ENCODE data around the gene JRKL.
A peak's percentile ranks its signal among the peaks of the same experiment; 100 is the strongest.

JRKL gene

GRCh38 chr11:96389720-96390487 is at the start of gene JRKL, which contains the start of gene CCDC82:
Gene JRKL (plus strand): TSS chr11:96390013. CDS start chr11:96390650, 637 bp downstream.
Gene CCDC82 (minus strand): TSS chr11:96389912. CDS start chr11:96384747, 5,165 bp downstream.
- Histone ChIP-seq H3K9me3 (ENCODE audit: control insufficient read depth, low read length) (no peaks in the 10 kb centered on the region), H3K4me3 (ENCODE audit: low read length) (peak within 1 kb of the TSS; percentile 91)
- peak; percentile 99 for DNase-seq (ENCODE audit: low read depth)

DNA sequence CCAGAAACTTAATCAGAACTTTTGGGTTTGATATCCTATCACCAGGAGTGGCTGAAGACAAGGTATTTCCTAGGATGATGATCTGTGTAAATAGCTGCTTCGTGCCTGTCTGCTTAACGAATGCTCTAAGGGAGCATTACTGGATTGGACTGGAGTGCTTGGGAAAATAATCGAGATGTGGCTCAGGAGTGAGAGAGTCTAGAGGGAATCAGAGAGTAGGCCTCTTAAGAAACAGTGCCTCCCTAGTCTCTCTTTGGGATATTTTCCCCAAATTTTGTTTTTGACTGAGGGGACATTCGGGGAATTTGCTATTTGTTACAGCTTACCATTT is 49.3 kb upstream of the JRKL start:
- H3K9ac ChIP-seq (ENCODE audit: low read length), result peak overlapping the region; percentile 98
- peak overlapping the region; percentile 99 for H3K4me3 ChIP-seq (ENCODE audit: low read length)
- peaks cover 54% of the 10 kb centered on the region for H3K4me1 ChIP-seq (ENCODE audit: control insufficient read depth, insufficient read depth, low read length)
- H3K36me3 ChIP-seq (ENCODE audit: control insufficient read depth, insufficient read depth, low read length, severe bottlenecking), result peaks cover under 1% of the 10 kb centered on the region
- peak; percentile 31 for DNase-seq (ENCODE audit: low read depth)
- no peaks in the 10 kb centered on the region for H3K27me3 ChIP-seq (replicated peaks; ENCODE audit: control insufficient read depth, insufficient read depth, low read length)
- no peaks in the 10 kb centered on the region for H3K9me3 ChIP-seq (ENCODE audit: control insufficient read depth, low read length)

More at GRCh38 chr11:96389720-96390487, at the start of gene JRKL, which contains the start of gene CCDC82:
- no peaks in the 10 kb centered on the region for H3K27me3 ChIP-seq (replicated peaks; ENCODE audit: control insufficient read depth, insufficient read depth, low read length)
- peaks cover 45% of the 10 kb centered on the region for H3K4me1 ChIP-seq (ENCODE audit: control insufficient read depth, insufficient read depth, low read length)
- H3K36me3 ChIP-seq (ENCODE audit: control insufficient read depth, insufficient read depth, low read length, severe bottlenecking), result no peaks in the 10 kb centered on the region
- peak within 1 kb of the TSS; percentile 87 for H3K9ac ChIP-seq (ENCODE audit: low read length)

DNA sequence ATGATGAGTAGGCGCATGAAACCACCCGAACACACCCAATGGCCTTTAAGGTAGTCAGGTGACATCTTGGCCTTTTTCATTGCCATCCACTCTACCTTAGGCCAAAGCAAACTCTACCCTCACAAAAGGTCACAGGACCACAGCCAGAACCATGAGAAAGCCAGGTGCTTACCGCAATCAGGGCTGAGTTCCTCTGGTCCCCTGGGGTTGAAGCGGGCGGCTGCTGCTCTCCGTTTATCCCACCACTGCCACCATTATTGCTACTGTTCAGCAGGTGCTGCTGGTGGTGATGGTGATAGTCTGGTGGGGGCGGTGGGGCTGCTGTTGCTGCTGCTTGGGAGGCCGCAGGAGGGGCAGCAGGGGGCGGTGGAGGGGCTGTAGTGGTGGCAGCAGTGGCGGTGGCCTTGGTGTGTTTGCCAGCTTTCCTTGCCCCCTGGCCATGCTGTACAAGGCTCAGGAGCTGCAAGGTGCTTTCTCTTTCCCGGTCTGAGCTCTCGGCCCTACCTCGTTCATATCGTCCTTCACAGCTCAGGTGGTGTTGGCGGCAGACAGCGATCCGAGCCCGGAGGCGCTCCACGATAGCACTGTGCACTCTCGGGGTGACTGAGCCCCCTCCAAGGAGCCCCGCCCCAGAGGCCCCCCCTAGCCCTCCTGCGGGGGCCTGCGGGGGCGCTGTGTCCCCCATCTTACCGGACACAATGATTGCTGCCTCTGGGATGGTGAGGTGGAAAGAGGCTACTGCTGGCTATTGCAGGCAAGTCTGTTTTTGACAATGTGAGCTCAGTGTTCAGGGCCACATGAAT is 48.4 kb upstream of the JRKL start:
- no peaks in the 10 kb centered on the region for H3K9me3 ChIP-seq (ENCODE audit: control insufficient read depth, low read length)
- peak; percentile 64 for DNase-seq (ENCODE audit: low read depth)
- H3K4me1 ChIP-seq (ENCODE audit: control insufficient read depth, insufficient read depth, low read length), result peaks cover 50% of the 10 kb centered on the region
- H3K4me3 ChIP-seq (ENCODE audit: low read length), result peak overlapping the region; percentile 99
- peak overlapping the region; percentile 98 for H3K9ac ChIP-seq (ENCODE audit: low read length)
- no peaks in the 10 kb centered on the region for H3K36me3 ChIP-seq (ENCODE audit: control insufficient read depth, insufficient read depth, low read length, severe bottlenecking)
- no peaks in the 10 kb centered on the region for H3K27me3 ChIP-seq (replicated peaks; ENCODE audit: control insufficient read depth, insufficient read depth, low read length)

- DNase-seq (ENCODE audit: low read depth), result peak; percentile 60
- peaks cover 49% of the 10 kb centered on the region for H3K4me1 ChIP-seq (ENCODE audit: control insufficient read depth, insufficient read depth, low read length)
- no peaks in the 10 kb centered on the region for H3K27me3 ChIP-seq (replicated peaks; ENCODE audit: control insufficient read depth, insufficient read depth, low read length)
- H3K9ac ChIP-seq (ENCODE audit: low read length), result peak overlapping the region; percentile 98
- no peaks in the 10 kb centered on the region for H3K9me3 ChIP-seq (ENCODE audit: control insufficient read depth, low read length)
- peak overlapping the region; percentile 99 for H3K4me3 ChIP-seq (ENCODE audit: low read length)
- H3K36me3 ChIP-seq (ENCODE audit: control insufficient read depth, insufficient read depth, low read length, severe bottlenecking), result no peaks in the 10 kb centered on the region
These were observed 47.5 kb upstream of the JRKL start for GRCh38 chr11:96342014-96342960.

DNA sequence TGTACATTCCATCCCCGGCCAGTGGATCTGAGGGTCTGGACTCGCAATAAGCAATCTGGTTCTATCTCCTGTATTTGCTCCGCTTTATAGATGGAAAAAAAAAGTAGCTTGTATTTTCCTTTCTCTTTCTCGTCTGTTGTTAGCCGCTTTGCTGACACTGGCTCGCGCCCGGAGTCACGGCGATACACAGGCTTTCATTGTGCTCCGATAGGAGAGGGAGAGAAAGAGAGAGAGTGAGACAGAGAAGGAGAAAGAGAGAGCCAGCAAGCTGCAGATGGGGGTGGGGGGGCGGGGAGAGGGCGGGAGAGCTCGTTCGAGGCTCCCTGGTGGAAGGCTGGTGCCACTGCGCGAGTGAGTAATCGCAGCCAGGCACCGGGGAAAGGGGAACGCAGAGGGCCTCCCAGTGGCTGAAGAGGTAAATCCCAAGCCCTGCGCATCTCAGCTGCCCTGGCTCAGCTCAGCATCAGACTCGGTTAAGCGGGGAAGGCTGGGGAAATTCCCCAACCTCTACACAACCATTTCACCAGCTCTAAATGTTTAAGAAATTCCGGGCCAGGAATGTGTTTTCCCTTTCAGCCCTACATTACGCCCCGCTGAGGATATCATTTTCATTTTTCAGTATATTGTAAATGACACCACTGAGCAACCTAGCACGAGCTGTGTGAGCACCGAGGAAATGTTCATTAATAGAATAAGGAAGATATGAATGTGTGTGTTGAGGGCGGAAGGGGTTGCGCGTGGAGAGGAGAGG is 46.7 kb upstream of the JRKL start, which contains the start of gene MAML2:
Gene MAML2 (minus strand): TSS at position 235 of the 751 bp plus-strand sequence. CDS start 1,300 bp downstream, outside the sequence.
- Histone ChIP-seq H3K36me3 (ENCODE audit: control insufficient read depth, insufficient read depth, low read length, severe bottlenecking) (no peaks in the 10 kb centered on the region), H3K9ac (ENCODE audit: low read length) (peak within 1 kb of the TSS; percentile 98), H3K9me3 (ENCODE audit: control insufficient read depth, low read length) (no peaks in the 10 kb centered on the region), H3K4me3 (ENCODE audit: low read length) (peak within 1 kb of the TSS; percentile 99), H3K27me3 (replicated peaks; ENCODE audit: control insufficient read depth, insufficient read depth, low read length) (no peaks in the 10 kb centered on the region), H3K4me1 (ENCODE audit: control insufficient read depth, insufficient read depth, low read length) (peaks cover 41% of the 10 kb centered on the region)
- DNase-seq (ENCODE audit: low read depth), result peak; percentile 98

DNA sequence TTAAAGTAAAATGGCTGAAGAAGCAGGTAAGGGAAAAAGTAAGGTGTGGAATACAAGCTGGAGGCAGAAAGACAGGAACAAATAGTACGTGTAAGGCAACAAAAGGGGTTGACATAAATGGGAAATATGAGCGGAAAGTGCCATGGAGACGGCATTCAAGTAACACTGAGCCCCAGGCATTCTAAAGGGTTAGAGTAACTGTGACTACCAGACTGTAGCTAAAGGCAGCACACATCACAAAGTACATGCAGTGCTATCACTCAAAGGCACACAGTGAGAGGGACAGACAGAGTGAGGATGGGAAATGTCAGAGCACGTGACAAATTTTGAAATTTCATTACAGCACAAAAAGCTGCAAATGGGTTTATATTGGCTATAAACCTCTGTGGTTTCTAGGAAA is 33.0 kb upstream of the JRKL start:
- Histone ChIP-seq H3K9ac (ENCODE audit: low read length) (no peak overlapping the region), H3K27me3 (replicated peaks; ENCODE audit: control insufficient read depth, insufficient read depth, low read length) (no peaks in the 10 kb centered on the region), H3K9me3 (ENCODE audit: control insufficient read depth, low read length) (no peaks in the 10 kb centered on the region), H3K36me3 (ENCODE audit: control insufficient read depth, insufficient read depth, low read length, severe bottlenecking) (peaks cover 57% of the 10 kb centered on the region), H3K4me1 (ENCODE audit: control insufficient read depth, insufficient read depth, low read length) (no peaks in the 10 kb centered on the region), H3K4me3 (ENCODE audit: low read length) (no peak overlapping the region)
- no peak for DNase-seq (ENCODE audit: low read depth)

DNA sequence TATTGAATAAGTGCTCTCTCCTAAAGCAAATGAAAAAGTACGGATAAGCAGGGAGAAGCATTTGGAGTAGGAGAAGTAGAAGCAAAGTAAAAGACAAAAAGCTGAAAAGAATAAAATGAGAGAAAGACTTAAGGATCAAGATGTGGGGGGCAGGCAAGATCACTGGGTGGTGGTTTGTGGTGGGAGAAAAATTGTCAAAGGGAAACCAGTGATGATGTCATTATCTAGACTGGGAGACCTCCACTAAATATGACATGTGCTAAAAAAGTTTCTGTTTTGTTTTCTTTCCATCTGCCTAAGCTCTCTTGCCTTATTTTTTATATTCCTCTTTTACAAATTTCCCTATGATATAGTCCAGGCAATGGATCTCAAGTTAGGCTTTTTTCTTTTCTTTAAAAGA is 32.0 kb upstream of the JRKL start:
- Histone ChIP-seq H3K4me3 (ENCODE audit: low read length) (no peak overlapping the region), H3K9ac (ENCODE audit: low read length) (no peak overlapping the region), H3K36me3 (ENCODE audit: control insufficient read depth, insufficient read depth, low read length, severe bottlenecking) (peaks cover 61% of the 10 kb centered on the region), H3K27me3 (replicated peaks; ENCODE audit: control insufficient read depth, insufficient read depth, low read length) (no peaks in the 10 kb centered on the region), H3K9me3 (ENCODE audit: control insufficient read depth, low read length) (no peaks in the 10 kb centered on the region), H3K4me1 (ENCODE audit: control insufficient read depth, insufficient read depth, low read length) (no peaks in the 10 kb centered on the region)
- no peak for DNase-seq (ENCODE audit: low read depth)

DNA sequence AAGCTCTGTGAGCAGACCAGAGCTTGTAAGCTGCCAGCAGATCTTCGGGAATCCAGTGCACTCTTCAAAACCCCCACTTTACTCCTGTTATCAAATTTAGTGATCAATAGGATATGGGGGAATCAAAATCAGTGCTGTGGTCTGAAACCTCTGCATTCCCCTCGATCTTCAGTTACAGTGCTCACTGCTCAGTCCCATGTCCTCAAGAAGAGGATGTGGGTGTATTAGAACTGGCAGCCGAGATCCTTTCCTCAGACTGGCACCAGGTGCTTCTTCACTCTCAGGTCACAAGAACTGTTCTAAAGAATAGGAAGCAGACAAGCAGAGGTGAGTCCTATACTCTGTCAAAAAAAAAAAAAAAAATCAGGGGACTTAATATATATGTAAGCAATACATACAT is 31.5 kb upstream of the JRKL start:
- Histone ChIP-seq H3K9me3 (ENCODE audit: control insufficient read depth, low read length) (no peaks in the 10 kb centered on the region), H3K9ac (ENCODE audit: low read length) (no peak overlapping the region), H3K4me1 (ENCODE audit: control insufficient read depth, insufficient read depth, low read length) (no peaks in the 10 kb centered on the region), H3K4me3 (ENCODE audit: low read length) (no peak overlapping the region), H3K27me3 (replicated peaks; ENCODE audit: control insufficient read depth, insufficient read depth, low read length) (no peaks in the 10 kb centered on the region), H3K36me3 (ENCODE audit: control insufficient read depth, insufficient read depth, low read length, severe bottlenecking) (peaks cover 64% of the 10 kb centered on the region)
- DNase-seq (ENCODE audit: low read depth), result no peak

DNA sequence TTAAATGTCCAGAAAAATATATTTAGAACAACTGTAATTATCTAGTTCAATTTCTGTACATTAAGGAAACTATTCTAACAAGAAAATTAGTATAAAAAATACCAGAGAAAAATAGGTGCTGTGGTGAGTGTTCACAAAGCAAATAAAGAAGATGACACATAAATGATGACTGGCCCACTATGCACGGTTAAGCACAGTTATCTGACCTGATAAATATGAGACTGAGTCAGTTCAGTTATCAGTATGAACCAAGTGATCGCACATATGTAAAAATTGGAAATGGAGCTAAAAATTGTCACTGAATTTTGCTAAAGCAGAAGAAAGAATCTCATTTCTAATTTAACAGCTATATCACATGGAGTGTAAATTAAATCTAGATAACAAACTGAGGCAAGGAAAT is 28.0 kb upstream of the JRKL start:
- Histone ChIP-seq H3K4me3 (ENCODE audit: low read length) (no peak overlapping the region), H3K4me1 (ENCODE audit: control insufficient read depth, insufficient read depth, low read length) (no peaks in the 10 kb centered on the region), H3K36me3 (ENCODE audit: control insufficient read depth, insufficient read depth, low read length, severe bottlenecking) (peaks cover 52% of the 10 kb centered on the region), H3K27me3 (replicated peaks; ENCODE audit: control insufficient read depth, insufficient read depth, low read length) (no peaks in the 10 kb centered on the region), H3K9me3 (ENCODE audit: control insufficient read depth, low read length) (no peaks in the 10 kb centered on the region), H3K9ac (ENCODE audit: low read length) (no peak overlapping the region)
- DNase-seq (ENCODE audit: low read depth), result no peak

DNA sequence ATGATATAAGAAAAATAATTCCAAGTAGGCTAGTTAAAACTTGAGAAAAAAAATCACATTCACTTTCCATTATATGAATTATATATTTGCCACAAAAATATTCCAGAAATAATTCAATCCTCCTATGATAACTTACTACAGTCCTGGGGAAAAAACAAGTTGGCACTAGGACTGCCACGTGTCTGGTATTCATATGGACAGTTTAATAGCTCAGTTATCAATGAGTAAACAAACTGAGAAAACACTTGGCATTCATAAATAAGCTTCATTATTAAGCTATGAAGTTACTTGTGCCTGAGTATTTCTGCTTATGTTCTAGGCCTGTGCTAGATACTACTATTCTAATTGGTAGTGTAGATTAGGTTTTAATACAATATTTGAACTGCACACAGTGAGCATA is 24.3 kb upstream of the JRKL start:
- Histone ChIP-seq H3K27me3 (replicated peaks; ENCODE audit: control insufficient read depth, insufficient read depth, low read length) (no peaks in the 10 kb centered on the region), H3K9ac (ENCODE audit: low read length) (no peak overlapping the region), H3K4me1 (ENCODE audit: control insufficient read depth, insufficient read depth, low read length) (no peaks in the 10 kb centered on the region), H3K36me3 (ENCODE audit: control insufficient read depth, insufficient read depth, low read length, severe bottlenecking) (peaks cover 58% of the 10 kb centered on the region), H3K9me3 (ENCODE audit: control insufficient read depth, low read length) (peaks cover 5% of the 10 kb centered on the region), H3K4me3 (ENCODE audit: low read length) (no peak overlapping the region)
- no peak for DNase-seq (ENCODE audit: low read depth)
